Measurements from ENCODE around the gene LARGE1.

LARGE1 gene

GRCh38 chr22:33771136-33771535 lies 149.1 kb downstream of the LARGE1 start:
- DNase-seq: no peak

- no peak for DNase-seq
These were observed 149.6 kb downstream of the LARGE1 start for GRCh38 chr22:33770723-33771122.

DNA sequence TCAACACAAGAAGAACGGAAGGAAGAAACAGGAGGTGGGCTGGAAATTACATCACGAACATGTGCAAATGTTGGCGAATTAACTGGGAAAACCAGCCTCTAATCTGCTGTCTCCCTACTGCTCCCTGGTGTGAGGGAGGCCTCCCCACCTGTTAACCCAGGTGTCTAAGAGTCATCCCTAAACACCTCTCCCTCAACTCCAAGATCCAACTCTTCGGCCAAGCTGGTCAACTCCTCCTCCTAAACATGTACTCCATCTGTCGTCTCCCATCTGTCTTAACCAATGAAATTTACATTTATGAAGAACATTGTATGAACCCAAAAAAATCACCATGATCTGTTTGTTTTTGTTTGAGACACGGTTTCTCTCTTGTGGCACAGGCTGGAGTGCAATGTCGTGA lies 154.2 kb downstream of the LARGE1 start:
- no peak for DNase-seq

DNA sequence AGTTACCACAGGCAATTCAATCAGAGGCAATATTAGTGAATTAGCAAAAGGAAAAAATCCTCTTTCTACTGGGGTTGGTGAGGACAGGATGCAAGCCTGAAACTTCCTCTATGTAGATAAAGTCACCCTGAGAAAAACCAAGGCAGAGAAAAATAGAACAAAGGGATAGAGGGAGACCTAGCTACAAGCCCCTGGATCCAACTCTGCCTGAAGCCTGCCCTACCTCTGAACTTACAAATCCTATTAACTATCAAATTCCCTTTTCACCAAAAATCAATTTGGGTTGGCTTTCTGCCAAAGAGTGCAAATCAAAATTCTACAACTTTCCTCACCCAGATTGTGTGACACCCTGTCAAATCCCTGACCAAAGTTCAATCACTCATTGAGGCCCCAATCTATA lies 161.3 kb downstream of the LARGE1 start:
- no peak for DNase-seq

DNA sequence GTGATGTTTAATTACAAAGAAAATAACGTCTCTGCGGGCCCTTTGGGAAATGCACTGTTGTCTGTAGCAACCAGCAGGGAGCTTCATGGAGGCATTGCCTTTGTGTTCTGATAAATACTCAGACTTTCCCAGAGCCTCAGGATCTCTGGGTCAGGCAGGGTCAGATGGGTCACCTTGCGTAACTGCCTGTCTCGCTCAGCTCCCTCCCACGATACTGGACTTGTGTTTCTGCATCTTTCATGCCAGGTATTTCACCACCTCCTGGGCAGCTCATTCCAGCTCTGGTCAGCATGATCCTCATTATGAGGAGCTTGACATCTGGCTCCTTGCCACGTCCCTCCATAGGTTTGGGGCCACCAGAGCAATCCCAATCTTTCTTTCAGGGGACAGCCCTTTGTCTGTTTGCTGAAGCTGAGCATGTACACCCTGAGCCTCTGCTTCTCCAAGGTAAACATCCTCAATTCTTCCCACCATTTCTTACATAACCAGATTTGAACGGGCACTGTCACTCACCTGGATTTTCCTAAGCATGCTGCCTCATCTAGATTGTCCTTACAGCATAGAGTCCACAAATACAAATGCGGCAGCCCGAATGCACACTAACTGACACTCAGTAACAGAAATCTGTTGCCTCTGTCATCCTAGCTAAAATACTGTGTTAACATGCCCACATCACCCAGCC lies 162.3 kb downstream of the LARGE1 start:
- no peak for DNase-seq

GRCh38 chr22:33757041-33757801 lies 163.1 kb downstream of the LARGE1 start:
- DNase-seq: no peak

DNA sequence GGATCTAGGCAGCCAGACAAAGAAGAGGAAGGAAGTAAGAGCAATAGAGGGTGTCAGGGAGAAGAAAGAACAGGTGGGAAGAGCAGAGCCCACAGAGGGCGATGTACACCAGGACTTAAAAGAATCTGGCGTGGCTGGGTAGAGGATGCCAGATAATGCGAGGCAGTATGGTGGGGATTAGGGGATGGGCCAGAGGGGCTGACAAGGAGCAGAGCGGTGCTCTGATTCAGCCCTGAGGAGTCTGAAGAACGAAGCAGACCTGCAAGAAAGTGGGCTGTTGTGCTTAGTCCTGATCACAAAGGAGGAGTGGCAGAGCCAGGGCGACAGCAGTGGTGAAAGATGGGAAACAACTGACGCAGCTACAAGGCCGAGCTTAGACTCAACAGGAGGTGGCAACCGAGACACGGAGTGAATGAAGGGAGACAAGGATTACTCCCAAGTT lies 163.7 kb downstream of the LARGE1 start:
- no peak for DNase-seq

DNA sequence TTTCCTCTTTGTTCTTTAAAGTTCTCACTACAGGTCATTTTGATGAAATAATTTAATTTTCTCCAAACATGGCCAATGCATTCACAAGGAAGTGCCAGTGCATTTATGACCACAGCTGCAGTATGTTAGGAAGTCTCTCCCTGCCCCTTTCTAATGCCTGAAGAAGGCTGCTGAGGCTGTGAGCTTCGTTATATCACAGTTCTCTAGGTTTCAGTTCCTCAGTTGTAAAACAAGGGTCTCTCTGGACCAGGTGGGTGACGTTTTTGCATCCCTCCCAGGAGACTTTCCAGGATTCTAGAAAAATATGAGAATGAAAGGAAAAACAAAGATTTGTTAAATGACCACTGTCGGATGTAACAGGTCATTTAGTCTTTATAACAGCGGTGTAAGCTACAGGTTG lies 171.6 kb downstream of the LARGE1 start:
- no peak for DNase-seq

- no peak for DNase-seq
These were observed 172.6 kb downstream of the LARGE1 start for GRCh38 chr22:33747576-33748180.

DNA sequence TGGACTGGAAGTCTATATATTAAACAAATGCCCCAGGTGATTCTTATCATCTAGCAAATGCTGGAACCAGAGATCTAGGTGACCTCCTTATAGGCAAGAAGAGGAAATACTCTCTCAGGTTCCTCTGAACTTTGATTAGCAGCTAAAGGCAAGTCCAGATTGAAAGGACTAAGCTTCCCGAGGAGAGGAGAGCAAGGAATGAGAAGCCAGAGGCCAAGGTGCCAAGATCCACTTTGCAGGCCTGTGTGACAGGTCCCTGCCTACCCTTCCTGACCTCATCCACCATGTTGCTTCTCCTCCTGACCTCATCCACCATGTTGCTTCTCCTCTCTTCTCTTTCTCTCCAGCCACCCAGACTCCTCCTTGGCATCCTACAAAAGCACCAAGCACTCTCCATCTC lies 173.2 kb downstream of the LARGE1 start:
- DNase-seq: no peak

- no peak for DNase-seq
These were observed 173.8 kb downstream of the LARGE1 start for GRCh38 chr22:33746501-33746928.

GRCh38 chr22:33745501-33745900 lies 174.8 kb downstream of the LARGE1 start:
- no peak for DNase-seq

DNA sequence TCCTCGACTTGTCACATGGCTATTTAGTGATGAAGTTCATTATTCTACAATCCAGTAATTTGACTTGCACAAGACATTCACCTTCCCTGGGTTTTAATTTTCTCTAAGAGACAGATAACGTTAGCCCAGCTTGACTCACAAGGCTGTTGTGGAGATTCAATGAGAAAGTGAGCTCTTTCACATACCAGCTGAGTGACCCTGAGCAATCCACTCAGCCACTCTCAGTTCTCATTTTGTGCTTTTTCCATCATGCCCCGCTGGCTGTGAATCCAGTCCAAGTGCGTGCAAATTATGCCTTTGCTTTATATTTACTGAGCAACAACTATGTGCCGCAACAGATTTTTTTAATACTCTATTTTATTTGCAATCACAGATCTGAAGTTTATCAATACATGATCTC lies 176.5 kb downstream of the LARGE1 start:
- DNase-seq: no peak

- no peak for DNase-seq
These were observed 179.3 kb downstream of the LARGE1 start for GRCh38 chr22:33741025-33741424.

GRCh38 chr22:33739516-33739915 lies 180.8 kb downstream of the LARGE1 start:
- DNase-seq: no peak

DNA sequence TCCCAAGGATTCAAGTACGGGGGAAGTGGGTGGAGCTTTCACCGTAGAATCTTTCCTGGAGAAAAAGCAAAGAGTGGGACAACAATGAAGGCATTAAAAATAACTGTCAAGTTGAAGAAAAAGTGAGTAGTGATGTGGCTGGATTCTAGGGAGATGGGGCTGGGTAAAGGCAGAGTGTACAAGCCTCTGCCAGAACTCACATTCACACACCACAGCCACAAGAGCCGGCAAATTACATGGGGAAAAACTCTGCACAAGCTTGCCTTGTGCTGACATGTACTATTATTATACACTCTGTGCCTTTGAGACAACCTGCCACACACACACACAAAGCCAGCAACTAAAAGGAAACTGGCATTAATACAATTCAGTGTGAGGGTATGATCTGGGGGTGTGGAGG lies 182.6 kb downstream of the LARGE1 start:
- no peak for DNase-seq

- DNase-seq: no peak
These were observed 184.3 kb downstream of the LARGE1 start for GRCh38 chr22:33735978-33736377.

DNA sequence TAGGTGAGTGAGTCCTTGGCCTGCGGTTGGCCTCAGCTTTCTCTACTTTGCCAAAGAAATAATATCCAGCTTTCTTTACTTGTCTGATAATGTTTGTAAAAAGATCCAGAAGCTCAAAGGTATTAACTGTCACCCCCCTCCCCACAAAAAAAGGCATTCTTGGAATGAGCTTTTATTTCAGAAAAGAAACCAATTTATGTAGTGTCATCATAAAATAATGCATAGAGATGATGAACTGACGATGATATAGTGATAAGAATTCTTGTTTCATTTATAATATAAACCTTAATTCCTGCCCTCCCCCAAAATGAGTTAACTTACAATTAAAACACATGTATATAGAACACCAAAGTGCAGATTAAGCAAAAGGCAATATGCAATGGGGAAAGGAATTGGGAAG lies 191.4 kb downstream of the LARGE1 start:
- no peak for DNase-seq

- DNase-seq: no peak
These were observed 194.0 kb downstream of the LARGE1 start for GRCh38 chr22:33726294-33726734.

GRCh38 chr22:33723915-33724314 lies 196.4 kb downstream of the LARGE1 start:
- DNase-seq: no peak

GRCh38 chr22:33722816-33723215 lies 197.5 kb downstream of the LARGE1 start:
- no peak for DNase-seq

- DNase-seq: no peak
These were observed 200.0 kb downstream of the LARGE1 start for GRCh38 chr22:33720166-33720878.

DNA sequence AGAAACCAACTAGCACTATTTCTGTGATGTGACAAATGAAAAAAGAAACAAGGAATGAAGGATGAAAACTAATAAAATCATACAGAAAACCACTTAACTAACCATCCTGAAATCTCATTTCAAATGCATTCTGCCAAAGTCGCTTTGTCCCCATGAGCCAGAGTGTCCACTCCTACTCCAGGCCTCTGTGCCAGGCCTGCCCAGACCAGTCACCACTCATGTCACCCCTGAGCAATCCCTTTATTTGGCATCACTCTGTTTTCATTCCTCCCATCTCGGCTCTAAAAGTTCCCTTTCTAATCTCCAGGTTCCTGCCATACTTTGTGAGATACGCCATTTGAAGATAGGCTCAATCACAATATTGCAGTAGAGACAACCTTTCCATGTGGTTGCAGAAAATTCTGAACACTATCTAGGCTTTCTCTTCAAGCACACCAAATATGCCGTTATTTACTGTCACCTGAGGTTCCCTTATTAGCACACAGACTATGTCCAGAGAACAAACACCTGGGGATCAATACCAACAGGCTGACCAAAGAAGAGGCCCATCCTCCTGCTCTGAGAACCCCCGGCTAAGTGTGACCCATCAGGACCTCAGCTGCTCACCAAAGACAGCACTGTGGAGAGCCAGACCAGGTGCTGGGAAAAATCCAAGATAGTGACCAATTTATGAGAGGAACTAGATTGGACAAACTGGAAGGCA lies 202.4 kb downstream of the LARGE1 start:
- no peak for DNase-seq
